Heart left ventricle (tissue), 13 donors: ENCODE measurements around the gene GPC3.

Experiments used
- POLR2A ChIP-seq, 2 donors: fragments of 450-650 bp; IDR thresholded peaks; one replicate each; pipeline ENCODE4 v1.6.1; 2017; ENCODE audit warnings: antibody characterized with exemption in 2 of 2, mild to moderate bottlenecking in 2 of 2, moderate library complexity in 2 of 2
- TF ChIP-seq, protein P1 (sequence below), 12 donors: fragments of 200-600 bp; sonication (generic) in 4 of 12; IDR thresholded peaks; one replicate each; pipeline versions ENCODE4 v1.5.0 to v1.8.0; 2018 to 2022; ENCODE audit warnings: antibody characterized with exemption in 12 of 12, mild to moderate bottlenecking in 5 of 12
- donor health status: ischemic (EF 13 %, LVEDD 7.1; RV severe dilation, severe dysfunction).
- donor health status: DM: no; HTN: yes; CAD: no.
- donor health status: DM: no; HTN: no; CAD: no.
- donor health status: ischemic (EF 25% LVEDD 6.9; RV normal size, moderate dysfunction).
- donor health status: ischemic (EF 25% LVEDD 5.7; RV mildly dilated, moderate dysfunction).
- donor health status: ischemic (EF 35%, LVEDD 5.7; RV mildly dilated, moderate dysfunction).
- donor health status: nonischemic (EF 11% LVEDD 7.7; RV severe dilation, severe dysfunction).
- donor health status: DM: yes; HTN: yes; CAD: no.
- donor health status: PGD.
- donor health status: ischemic (EF 29% LVEDD 5.4; RV normal size, mild dysfunction).
- donor health status: nonischemic (EF 23%, LVEDD 6.1; RV moderate dilation, normal function).

DNA sequence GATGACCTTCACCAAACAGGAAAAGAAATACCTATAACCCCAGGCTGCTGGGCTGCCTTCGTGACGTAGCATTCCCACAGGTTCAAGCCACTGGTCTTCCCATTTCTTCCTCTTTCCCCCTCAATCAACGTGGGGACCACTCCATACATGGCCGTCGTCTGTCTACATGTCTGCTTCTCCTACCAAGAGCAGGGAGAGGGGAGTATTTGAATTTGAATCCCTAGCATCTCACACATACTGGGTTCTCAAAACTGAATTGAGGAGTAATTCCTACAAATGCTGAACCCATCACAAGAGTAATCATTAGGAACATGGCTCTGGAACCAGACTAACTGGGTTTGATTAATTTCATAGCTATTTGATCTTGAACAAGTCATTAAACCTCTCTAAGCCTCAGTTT, 17.3 kb downstream of the GPC3 start:
- TF ChIP-seq POLR2A (IDR thresholded peaks at IDR 0.05) = no peak
- TF ChIP-seq, protein P1, sequence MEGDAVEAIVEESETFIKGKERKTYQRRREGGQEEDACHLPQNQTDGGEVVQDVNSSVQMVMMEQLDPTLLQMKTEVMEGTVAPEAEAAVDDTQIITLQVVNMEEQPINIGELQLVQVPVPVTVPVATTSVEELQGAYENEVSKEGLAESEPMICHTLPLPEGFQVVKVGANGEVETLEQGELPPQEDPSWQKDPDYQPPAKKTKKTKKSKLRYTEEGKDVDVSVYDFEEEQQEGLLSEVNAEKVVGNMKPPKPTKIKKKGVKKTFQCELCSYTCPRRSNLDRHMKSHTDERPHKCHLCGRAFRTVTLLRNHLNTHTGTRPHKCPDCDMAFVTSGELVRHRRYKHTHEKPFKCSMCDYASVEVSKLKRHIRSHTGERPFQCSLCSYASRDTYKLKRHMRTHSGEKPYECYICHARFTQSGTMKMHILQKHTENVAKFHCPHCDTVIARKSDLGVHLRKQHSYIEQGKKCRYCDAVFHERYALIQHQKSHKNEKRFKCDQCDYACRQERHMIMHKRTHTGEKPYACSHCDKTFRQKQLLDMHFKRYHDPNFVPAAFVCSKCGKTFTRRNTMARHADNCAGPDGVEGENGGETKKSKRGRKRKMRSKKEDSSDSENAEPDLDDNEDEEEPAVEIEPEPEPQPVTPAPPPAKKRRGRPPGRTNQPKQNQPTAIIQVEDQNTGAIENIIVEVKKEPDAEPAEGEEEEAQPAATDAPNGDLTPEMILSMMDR (IDR thresholded peaks at IDR 0.05) = no peak
